ENCODE results near the gene PTPN11.
A peak's percentile ranks its signal among the peaks of the same experiment; 100 is the strongest.
"Not testable (repeated sequence)": the region's sequence is repeated elsewhere in the genome, so short reads cannot be mapped to it uniquely, and the experiment has no call there.

PTPN11 gene

GRCh38 chr12:112409064-112409905 lies 9.5 kb upstream of the PTPN11 start, which contains the start of gene RPL6:
Gene RPL6 (minus strand): TSS chr12:112409605. CDS start chr12:112408656, 949 bp downstream.
- peak; percentile 86 for DNase-seq (ENCODE audit: low spot score)

- DNase-seq (ENCODE audit: low spot score), result no peak
These were observed 8.9 kb upstream of the PTPN11 start for GRCh38 chr12:112409906-112410244.

GRCh38 chr12:112413855-112414625 lies 4.7 kb upstream of the PTPN11 start:
- no peak for DNase-seq (ENCODE audit: low spot score)

GRCh38 chr12:112415457-112415856 lies 3.3 kb upstream of the PTPN11 start:
- DNase-seq (ENCODE audit: low spot score), result not testable (repeated sequence)

GRCh38 chr12:112418273-112418607 lies 507 bp upstream of the PTPN11 start:
- DNase-seq (ENCODE audit: low spot score), result no peak

GRCh38 chr12:112419297-112420133 lies 768 bp downstream of the PTPN11 start:
- DNase-seq (ENCODE audit: low spot score), result no peak

- DNase-seq (ENCODE audit: low spot score), result no peak
These were observed 2.0 kb downstream of the PTPN11 start for GRCh38 chr12:112420740-112421139.

GRCh38 chr12:112421363-112421762 lies 2.6 kb downstream of the PTPN11 start:
- no peak for DNase-seq (ENCODE audit: low spot score)

GRCh38 chr12:112422531-112422930 lies 3.8 kb downstream of the PTPN11 start:
- DNase-seq (ENCODE audit: low spot score), result no peak

GRCh38 chr12:112424126-112424525 lies 5.4 kb downstream of the PTPN11 start:
- DNase-seq (ENCODE audit: low spot score), result no peak

- DNase-seq (ENCODE audit: low spot score), result no peak
These were observed 7.0 kb downstream of the PTPN11 start for GRCh38 chr12:112425582-112426382.

- no peak for DNase-seq (ENCODE audit: low spot score)
These were observed 9.0 kb downstream of the PTPN11 start for GRCh38 chr12:112427760-112428159.

- no peak for DNase-seq (ENCODE audit: low spot score)
These were observed 12.2 kb downstream of the PTPN11 start for GRCh38 chr12:112430929-112431328.

- no peak for DNase-seq (ENCODE audit: low spot score)
These were observed 13.2 kb downstream of the PTPN11 start for GRCh38 chr12:112431965-112432364.

- DNase-seq (ENCODE audit: low spot score), result no peak
These were observed 14.8 kb downstream of the PTPN11 start for GRCh38 chr12:112433551-112433950.

GRCh38 chr12:112438645-112439044 lies 19.9 kb downstream of the PTPN11 start:
- DNase-seq (ENCODE audit: low spot score), result not testable (repeated sequence)

GRCh38 chr12:112439769-112440168 lies 21.0 kb downstream of the PTPN11 start:
- no peak for DNase-seq (ENCODE audit: low spot score)

GRCh38 chr12:112440653-112441052 lies 21.9 kb downstream of the PTPN11 start:
- DNase-seq (ENCODE audit: low spot score), result not testable (repeated sequence)

GRCh38 chr12:112443916-112444315 lies 25.2 kb downstream of the PTPN11 start:
- no peak for DNase-seq (ENCODE audit: low spot score)

- no peak for DNase-seq (ENCODE audit: low spot score)
These were observed 27.4 kb downstream of the PTPN11 start for GRCh38 chr12:112446008-112446725.

GRCh38 chr12:112447106-112447505 lies 28.4 kb downstream of the PTPN11 start:
- DNase-seq (ENCODE audit: low spot score), result no peak
